AG10803 (cell line): Measurements from ENCODE around the gene S100A2.
"Not testable (repeated sequence)": the region's sequence is repeated elsewhere in the genome, so short reads cannot be mapped to it uniquely, and the experiment has no call there.

Source experiments
- DNase-seq: peaks from one replicate; pipeline ENCODE4 v3.0.0; 2010; ENCODE audit warnings: low read depth
- H3K4me3 ChIP-seq: 2 replicates; pipeline ENCODE4 v1.5.1; 2011; ENCODE audit warnings: mild to moderate bottlenecking, low read length, control low read depth
- TF ChIP-seq, protein P1 (sequence below): conservative IDR thresholded peaks from 2 replicates; pipeline ENCODE4 v1.5.1; 2011; ENCODE audit warnings: mild to moderate bottlenecking, low read length, control low read depth, inconsistent platforms

Gene S100A2

DNA sequence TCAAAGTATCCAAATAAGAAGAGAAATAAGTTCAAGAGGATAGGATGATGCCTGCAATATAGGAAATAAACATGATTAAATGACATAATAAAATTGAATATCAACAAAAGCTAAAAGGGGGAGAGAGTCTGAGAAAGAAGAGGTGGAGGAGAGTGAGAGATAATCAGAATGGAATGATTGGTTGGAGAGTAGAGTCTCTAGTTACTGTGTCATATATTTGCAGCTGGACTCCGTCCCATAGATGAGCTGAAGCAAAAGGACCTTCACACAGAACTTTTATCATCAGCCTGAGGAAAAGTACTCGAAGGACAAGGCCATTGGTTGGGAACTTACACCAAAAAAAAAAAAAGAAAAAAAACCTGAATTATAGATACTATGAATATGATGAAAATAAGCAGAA is 22.8 kb upstream of the S100A2 start:
- H3K4me3 ChIP-seq, result no peak overlapping the region
- no peak for DNase-seq
- TF ChIP-seq, protein P1, sequence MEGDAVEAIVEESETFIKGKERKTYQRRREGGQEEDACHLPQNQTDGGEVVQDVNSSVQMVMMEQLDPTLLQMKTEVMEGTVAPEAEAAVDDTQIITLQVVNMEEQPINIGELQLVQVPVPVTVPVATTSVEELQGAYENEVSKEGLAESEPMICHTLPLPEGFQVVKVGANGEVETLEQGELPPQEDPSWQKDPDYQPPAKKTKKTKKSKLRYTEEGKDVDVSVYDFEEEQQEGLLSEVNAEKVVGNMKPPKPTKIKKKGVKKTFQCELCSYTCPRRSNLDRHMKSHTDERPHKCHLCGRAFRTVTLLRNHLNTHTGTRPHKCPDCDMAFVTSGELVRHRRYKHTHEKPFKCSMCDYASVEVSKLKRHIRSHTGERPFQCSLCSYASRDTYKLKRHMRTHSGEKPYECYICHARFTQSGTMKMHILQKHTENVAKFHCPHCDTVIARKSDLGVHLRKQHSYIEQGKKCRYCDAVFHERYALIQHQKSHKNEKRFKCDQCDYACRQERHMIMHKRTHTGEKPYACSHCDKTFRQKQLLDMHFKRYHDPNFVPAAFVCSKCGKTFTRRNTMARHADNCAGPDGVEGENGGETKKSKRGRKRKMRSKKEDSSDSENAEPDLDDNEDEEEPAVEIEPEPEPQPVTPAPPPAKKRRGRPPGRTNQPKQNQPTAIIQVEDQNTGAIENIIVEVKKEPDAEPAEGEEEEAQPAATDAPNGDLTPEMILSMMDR, result no peak

DNA sequence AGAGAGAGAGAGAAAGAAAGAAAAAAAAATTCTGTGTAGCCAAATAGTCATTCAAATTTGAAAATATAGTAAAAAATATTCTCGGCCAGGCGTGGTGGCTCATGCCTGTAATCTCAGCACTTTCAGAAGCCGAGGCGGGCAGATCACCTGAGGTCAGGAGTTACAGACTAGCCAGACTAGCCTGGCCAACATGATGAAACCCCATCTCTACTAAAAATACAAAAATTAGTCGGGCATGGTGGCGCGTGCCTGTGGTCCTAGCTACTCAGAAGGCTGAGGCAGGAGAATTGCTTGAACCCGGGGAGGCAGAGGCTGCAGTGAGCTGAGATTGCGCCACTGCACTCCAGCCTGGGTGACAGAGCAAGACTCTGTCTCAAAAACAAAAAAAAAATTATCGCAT is 22.4 kb upstream of the S100A2 start:
- H3K4me3 ChIP-seq, DNase-seq: not testable (repeated sequence)

DNA sequence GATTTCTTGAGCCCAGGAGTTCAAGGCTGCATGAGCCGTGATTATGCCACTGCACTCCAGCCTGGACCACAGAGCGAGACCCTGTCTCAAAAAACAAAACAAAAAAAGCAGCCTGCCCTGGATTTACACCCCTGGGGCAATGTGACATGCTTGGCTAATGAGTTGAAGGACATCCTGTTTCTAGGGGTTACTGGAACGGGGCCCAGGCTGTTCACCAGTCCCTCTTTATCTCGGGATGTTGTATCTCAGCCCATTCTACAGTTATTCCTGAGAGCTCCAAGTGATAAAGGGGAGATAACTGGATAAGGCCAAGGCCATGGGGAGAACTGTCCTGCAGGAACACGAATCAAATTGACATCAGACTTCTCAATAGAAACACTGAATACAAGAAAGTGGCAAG is 21.7 kb upstream of the S100A2 start:
- no peak for DNase-seq
- TF ChIP-seq, protein P1, result no peak
- no peak overlapping the region for H3K4me3 ChIP-seq

DNA sequence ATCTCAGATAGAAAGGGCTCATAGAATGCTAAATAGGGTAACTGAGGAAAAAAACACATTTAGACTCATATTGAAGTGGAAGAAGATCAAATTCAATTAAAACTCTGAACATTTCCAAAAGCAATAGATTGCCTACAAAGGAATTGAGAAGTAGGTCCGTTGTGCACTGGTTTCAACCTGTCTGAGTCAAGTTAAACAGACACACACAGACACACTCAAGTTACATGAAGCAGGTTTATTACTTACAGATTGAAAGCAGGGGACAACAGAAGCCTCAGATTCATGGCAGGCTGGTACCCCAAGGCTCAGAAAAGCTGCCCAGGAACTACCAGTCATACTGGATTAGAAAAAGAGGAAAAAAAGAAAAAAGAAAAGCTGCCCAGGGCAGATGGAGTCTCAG is 20.7 kb upstream of the S100A2 start:
- no peak for DNase-seq
- TF ChIP-seq, protein P1, result no peak
- no peak overlapping the region for H3K4me3 ChIP-seq

DNA sequence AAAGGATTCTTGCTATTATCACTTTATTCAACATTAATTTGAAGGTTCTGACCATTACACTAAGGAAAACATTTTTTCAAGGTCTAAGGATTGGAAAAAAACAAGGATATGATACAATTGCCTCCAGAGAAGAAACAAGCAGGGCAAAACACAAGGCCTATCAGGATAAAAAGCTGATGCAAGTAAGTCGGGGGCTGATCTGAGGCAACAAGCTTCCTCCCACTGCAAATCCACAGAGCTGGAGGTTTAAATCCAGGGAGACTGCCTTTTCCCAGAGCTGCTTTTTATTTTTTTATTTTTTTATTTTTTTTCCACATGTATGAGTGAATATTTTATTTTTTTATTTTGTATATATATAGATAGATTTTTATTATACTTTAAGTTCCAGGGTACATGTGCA is 19.4 kb upstream of the S100A2 start:
- no peak for DNase-seq
- TF ChIP-seq, protein P1, result no peak

DNA sequence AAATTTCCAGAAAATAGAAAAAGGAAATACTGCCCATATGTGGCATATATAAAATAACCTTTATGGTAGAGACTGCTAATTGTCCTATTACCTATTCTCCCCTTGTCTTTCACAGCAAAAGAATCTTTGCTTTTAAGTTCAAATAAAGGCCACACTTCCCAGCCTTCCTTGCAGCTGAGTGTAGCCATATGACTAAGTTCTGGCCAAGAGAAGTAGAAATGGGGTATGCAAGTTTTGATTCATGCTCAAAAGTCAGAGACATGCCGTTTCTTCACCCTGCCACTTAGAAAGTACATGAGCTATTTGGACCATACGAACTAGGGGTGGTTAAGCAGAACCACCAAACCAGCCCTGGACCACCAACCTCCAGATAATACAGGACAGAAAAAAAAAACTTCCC is 18.3 kb upstream of the S100A2 start:
- H3K4me3 ChIP-seq, result no peak overlapping the region
- TF ChIP-seq, protein P1, result no peak
- DNase-seq, result no peak

More for the DNA sequence above, 19.4 kb upstream of the S100A2 start:
- H3K4me3 ChIP-seq, result no peak overlapping the region

DNA sequence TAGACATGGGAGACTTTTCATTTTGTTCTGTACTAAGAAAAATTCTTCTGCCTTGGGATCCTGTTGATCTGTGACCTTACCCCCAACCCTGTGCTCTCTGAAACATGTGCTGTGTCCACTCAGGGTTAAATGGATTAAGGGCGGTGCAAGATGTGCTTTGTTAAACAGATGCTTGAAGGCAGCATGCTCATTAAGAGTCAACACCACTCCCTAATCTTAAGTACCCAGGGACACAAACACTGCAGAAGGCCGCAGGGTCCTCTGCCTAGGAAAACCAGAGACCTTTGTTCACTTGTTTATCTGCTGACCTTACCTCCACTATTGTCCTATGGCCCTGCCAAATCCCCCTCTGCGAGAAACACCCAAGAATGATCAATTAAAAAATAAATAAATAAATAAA is 17.9 kb upstream of the S100A2 start:
- not testable (repeated sequence) for DNase-seq, H3K4me3 ChIP-seq

DNA sequence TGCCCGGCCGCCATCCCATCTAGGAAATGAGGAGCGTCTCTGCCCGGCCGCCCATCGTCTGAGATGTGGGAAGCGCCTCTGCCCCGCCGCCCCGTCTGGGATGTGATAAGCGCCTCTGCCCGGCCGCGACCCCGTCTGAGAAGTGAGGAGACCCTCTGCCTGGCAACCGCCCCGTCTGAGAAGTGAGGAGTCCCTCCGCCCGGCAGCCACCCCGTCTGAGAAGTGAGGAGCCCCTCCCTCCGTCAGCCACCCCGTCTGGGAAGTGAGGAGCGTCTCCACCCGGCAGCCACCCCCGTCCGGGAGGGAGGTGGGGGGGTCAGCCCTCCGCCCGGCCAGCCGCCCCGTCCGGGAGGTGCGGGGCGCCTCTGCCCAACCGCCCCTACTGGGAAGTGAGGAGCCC is 17.2 kb upstream of the S100A2 start:
- not testable (repeated sequence) for DNase-seq, H3K4me3 ChIP-seq

DNA sequence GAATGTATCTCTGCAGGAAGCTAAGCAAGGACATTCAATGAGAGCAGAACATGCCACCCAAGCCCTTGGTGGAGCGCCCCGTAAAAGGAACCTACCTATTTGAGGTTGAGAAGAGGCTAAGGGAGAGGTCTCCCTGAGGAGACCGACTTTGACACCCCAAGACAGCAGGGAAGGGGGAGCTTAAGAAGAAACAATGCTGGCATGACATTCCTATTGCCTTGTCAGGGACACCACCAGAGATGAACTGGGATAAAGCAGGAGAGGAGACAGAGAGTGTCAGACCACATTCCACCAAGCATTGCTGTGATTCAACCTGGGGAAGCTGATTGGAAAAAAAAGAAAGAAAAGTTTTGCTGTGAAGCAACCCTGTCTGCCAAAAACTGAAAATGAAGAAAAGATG is 13.3 kb upstream of the S100A2 start:
- DNase-seq, result no peak
- TF ChIP-seq, protein P1, result no peak
- no peak overlapping the region for H3K4me3 ChIP-seq
